ENCODE measurements around the gene PGGT1B. TPM values are rescaled to one million over a fixed set of nuclear protein-coding genes. Genes with fewer than 3 reads are reported as not detected.

The PGGT1B gene
- total and polyA plus RNA-seq, 9 of the 15 experiments (the other 6 are each of a cell fraction or from before 2014, with no cell fraction given) = 5.3 to 33.7 (median 19.8) TPM

Small RNAs within 50 kb of the gene (small RNA-seq; reads per million reads assigned to genes)
- gene HMGN1P15 = not detected

Other genes with a start within 250 kb of the PGGT1B start
- gene TRIM36, start 93.0 kb downstream of the PGGT1B start, total RNA-seq (2014; rRNA removed) = 0.27 and 1.6 TPM in 2 replicates
- 0.33 and 0.54 TPM in 2 replicates for gene TRIM36, start 93.0 kb downstream of the PGGT1B start, total RNA-seq (2014; rRNA removed; fragmentation: Illumina TruSeq; extraction: Trizol)
- 0.11 and 0.33 TPM in 2 replicates for gene TRIM36, start 93.0 kb downstream of the PGGT1B start, total RNA-seq (2015; rRNA removed; fragmentation: Illumina TruSeq; extraction: Trizol)
- gene TRIM36, start 93.0 kb downstream of the PGGT1B start, total RNA-seq (2021) = 0.22 and 0.51 TPM in 2 replicates
- 0.71 and 0.93 TPM in 2 replicates for gene TRIM36, start 93.0 kb downstream of the PGGT1B start, polyA plus RNA-seq (2011; rRNA removed)
- gene TRIM36, start 93.0 kb downstream of the PGGT1B start, polyA plus RNA-seq (2014; fragmentation: Illumina TruSeq; extraction: Trizol) = 0.31 and 0.46 TPM in 2 replicates
- gene TRIM36, start 93.0 kb downstream of the PGGT1B start, polyA plus RNA-seq (2014; fragmentation: Nextera tagmentation; extraction: Ambion mirVana) = under 1 TPM; 0.10 to 0.11 TPM
- 0.28 and 0.54 TPM in 2 replicates for gene TRIM36, start 93.0 kb downstream of the PGGT1B start, polyA plus RNA-seq (2014; rRNA removed)
- gene CCDC112, start 33.8 kb upstream of the PGGT1B start, total RNA-seq (2014; rRNA removed) = 7.4 and 8.5 TPM in 2 replicates
- 13.7 and 16.4 TPM in 2 replicates for gene CCDC112, start 33.8 kb upstream of the PGGT1B start, total RNA-seq (2014; rRNA removed; fragmentation: Illumina TruSeq; extraction: Trizol)
- 14.0 and 15.2 TPM in 2 replicates for gene CCDC112, start 33.8 kb upstream of the PGGT1B start, total RNA-seq (2015; rRNA removed; fragmentation: Illumina TruSeq; extraction: Trizol)
- gene CCDC112, start 33.8 kb upstream of the PGGT1B start, total RNA-seq (2021) = 5.6 and 6.2 TPM in 2 replicates
- 2.7 and 3.4 TPM in 2 replicates for gene CCDC112, start 33.8 kb upstream of the PGGT1B start, polyA plus RNA-seq (2011; rRNA removed)
- gene CCDC112, start 33.8 kb upstream of the PGGT1B start, polyA plus RNA-seq (2014; fragmentation: Illumina TruSeq; extraction: Trizol) = 14.4 and 15.3 TPM in 2 replicates
- 1 to 10 TPM; 3.3 to 3.5 TPM for gene CCDC112, start 33.8 kb upstream of the PGGT1B start, polyA plus RNA-seq (2014; fragmentation: Nextera tagmentation; extraction: Ambion mirVana)
- gene CCDC112, start 33.8 kb upstream of the PGGT1B start, polyA plus RNA-seq (2014; rRNA removed) = 7.9 and 9.9 TPM in 2 replicates